Esophagus (tissue), 2 donors: Measurements from ENCODE around the gene PLCB4. TPM values are rescaled to one million over a fixed set of nuclear protein-coding genes. Genes with fewer than 3 reads are reported as not detected.

Experiments used
- H3K27ac ChIP-seq, 2 donors: one replicate each; pipeline ENCODE4 v1.5.1; 2013; ENCODE audit warnings: low read depth in 2 of 2, mild to moderate bottlenecking in 2 of 2, inconsistent platforms in 1 of 2, low read length in 1 of 2, moderate library complexity in 1 of 2
- H3K27me3 ChIP-seq, 2 donors: one replicate each; pipeline ENCODE4 v1.6.1; 2013; ENCODE audit warnings: low read length in 2 of 2, control low read depth in 1 of 2, mild to moderate bottlenecking in 1 of 2; ENCODE audit not compliant: insufficient read depth in 2 of 2, control insufficient read depth in 1 of 2
- H3K36me3 ChIP-seq, 2 donors: one replicate each; pipeline ENCODE4 v1.6.1; 2013; ENCODE audit warnings: low read length in 1 of 2; ENCODE audit not compliant: control insufficient read depth in 2 of 2, insufficient read depth in 2 of 2
- H3K4me1 ChIP-seq, 2 donors: one replicate each; pipeline ENCODE4 v1.6.1; 2013; ENCODE audit warnings: low read length in 1 of 2; ENCODE audit not compliant: control insufficient read depth in 2 of 2, insufficient read depth in 2 of 2
- H3K4me3 ChIP-seq, 2 donors: one replicate each; pipeline ENCODE4 v1.5.1; 2013; ENCODE audit warnings: low read length in 2 of 2, mild to moderate bottlenecking in 2 of 2, low read depth in 1 of 2, moderate library complexity in 1 of 2
- H3K9me3 ChIP-seq, 2 donors: one replicate each; pipeline ENCODE4 v1.6.1; 2013; ENCODE audit warnings: mild to moderate bottlenecking in 2 of 2, low read depth in 1 of 2, low read length in 1 of 2, moderate library complexity in 1 of 2; ENCODE audit not compliant: control insufficient read depth in 2 of 2, insufficient read depth in 1 of 2
- WGBS, 2 donors: extraction: QIAGEN DNeasy Blood & Tissue Kit; methylation state at CpG; one replicate each; pipeline ENCODE4 v1.1.7; 2013; 5-methylcytosine and 5-hydroxymethylcytosine counted together
- polyA plus RNA-seq, 2 donors: library from polyadenylated mRNA; stranded (reverse); fragments of 200-250 nt; gene quantifications; one replicate each; pipeline ENCODE4 v1.2.3, GENCODE V29; 2013
- donor health status: healthy with polysubstance abuse.
- donor health status: Bipolar disorder and iron deficiency.

PLCB4 gene
- polyA plus RNA-seq, 2 donors, result 1.9 to 2.2 TPM

DNA sequence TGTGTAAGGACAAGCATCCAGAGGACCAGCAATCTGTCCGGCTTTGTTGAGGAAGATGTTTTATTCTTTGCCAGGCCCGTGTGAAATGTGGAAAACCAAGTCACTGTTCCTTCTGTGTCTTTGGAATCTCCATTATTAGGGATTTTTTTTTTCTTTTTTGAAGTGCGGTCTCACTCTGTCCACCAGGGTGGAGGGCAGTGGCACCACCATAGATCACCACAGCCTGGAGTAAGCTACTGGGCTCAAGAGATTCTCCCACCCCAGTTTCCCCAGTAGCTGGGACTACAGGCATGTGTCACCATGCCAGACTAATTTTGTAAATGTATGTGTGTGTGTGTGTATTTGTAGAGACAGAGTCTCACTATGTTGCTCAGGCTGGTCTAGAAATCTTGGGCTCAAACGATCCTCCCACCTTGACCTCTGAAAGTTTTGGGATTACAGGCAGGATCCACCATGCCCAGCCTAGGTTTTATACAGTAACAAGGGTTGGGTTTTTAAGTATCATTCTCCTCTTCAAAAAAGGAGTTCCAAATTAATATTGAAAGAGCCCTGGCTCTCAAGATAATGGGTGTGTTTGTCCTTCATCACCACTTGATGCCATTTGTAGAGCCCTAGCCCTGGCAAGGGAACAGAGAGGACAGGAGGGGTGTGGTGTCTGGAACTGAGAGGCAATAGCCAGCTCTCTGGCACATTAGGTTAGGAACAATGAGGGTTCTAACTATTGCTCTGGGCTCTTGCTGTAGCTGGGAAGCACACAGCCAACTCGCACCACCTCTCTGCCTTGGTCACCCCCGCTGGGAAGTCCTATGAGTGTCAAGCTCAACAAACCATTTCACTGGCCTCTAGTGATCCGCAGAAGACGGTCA lies 448.6 kb downstream of the PLCB4 start:
- no peaks in the 10 kb centered on the region for H3K36me3 ChIP-seq
- no peaks in the 10 kb centered on the region for H3K9me3 ChIP-seq
- H3K27me3 ChIP-seq, result peaks cover 0 to 5% of the 10 kb centered on the region in 2 donors
- no peak overlapping the region for H3K4me3 ChIP-seq
- no peak overlapping the region for H3K27ac ChIP-seq
- peaks cover 9 to 11% of the 10 kb centered on the region in 2 donors for H3K4me1 ChIP-seq
- WGBS, 2 donors, result 60 to 67% methylated on average over 8 of the region's 8 CpGs

GRCh38 chr20:9518576-9519175 lies 449.8 kb downstream of the PLCB4 start:
- H3K9me3 ChIP-seq, result no peaks in the 10 kb centered on the region
- no peak overlapping the region for H3K27ac ChIP-seq
- no peaks in the 10 kb centered on the region for H3K36me3 ChIP-seq
- H3K4me3 ChIP-seq, result no peak overlapping the region
- H3K27me3 ChIP-seq, result peaks cover 0 to 5% of the 10 kb centered on the region in 2 donors
- 49 to 59% methylated on average over 8 of the region's 8 CpGs for WGBS, 2 donors
- peaks cover 9 to 11% of the 10 kb centered on the region in 2 donors for H3K4me1 ChIP-seq

- Histone ChIP-seq H3K4me1 (peaks cover 9 to 11% of the 10 kb centered on the region in 2 donors), H3K4me3 (no peak overlapping the region), H3K9me3 (no peaks in the 10 kb centered on the region), H3K27me3 (peaks cover 0 to 5% of the 10 kb centered on the region in 2 donors), H3K27ac (no peak overlapping the region), H3K36me3 (no peaks in the 10 kb centered on the region)
- 56 to 59% methylated on average over 4 of the region's 4 CpGs for WGBS, 2 donors
Measured at GRCh38 chr20:9520086-9520485, 451.2 kb downstream of the PLCB4 start.

- no peak overlapping the region for H3K4me3 ChIP-seq
- H3K27ac ChIP-seq, result no peak overlapping the region
- H3K36me3 ChIP-seq, result no peaks in the 10 kb centered on the region
- no peaks in the 10 kb centered on the region for H3K4me1 ChIP-seq
- H3K27me3 ChIP-seq, result no peaks in the 10 kb centered on the region
- no peaks in the 10 kb centered on the region for H3K9me3 ChIP-seq
- WGBS, 2 donors, result 60 to 67% methylated on average over 3 of the region's 3 CpGs
Measured at GRCh38 chr20:9523636-9524035, 454.7 kb downstream of the PLCB4 start.
